Neural cell (in vitro differentiated cells): Measurements from ENCODE around the gene CLEC20A. TPM values are rescaled to one million over a fixed set of nuclear protein-coding genes. Genes with fewer than 3 reads are reported as not detected.

Experiments
- H2AFZ ChIP-seq: fragments of 200-600, 300-800 bp; sonication (generic), shearing (Covaris generic); 2 replicates; pipeline ENCODE4 v1.6.0; 2014; ENCODE audit warnings: low read depth, mild to moderate bottlenecking, antibody characterized with exemption, low read length, moderate library complexity
- H3F3A ChIP-seq: fragments of 200-600 bp; shearing (Covaris generic); 2 replicates; pipeline ENCODE4 v1.6.1; 2016; ENCODE audit warnings: mild to moderate bottlenecking, moderate library complexity, mixed read lengths, antibody characterized with exemption, low read length; ENCODE audit not compliant: insufficient read depth, poor library complexity, severe bottlenecking
- H3K27ac ChIP-seq: fragments of 200-600, 300-800 bp; sonication (generic), shearing (Covaris generic); 2 replicates; pipeline ENCODE4 v1.5.1; 2014; ENCODE audit warnings: mild to moderate bottlenecking, low read length, moderate library complexity
- H3K27me3 ChIP-seq: fragments of 300-800, 200-600 bp; sonication (generic), shearing (Covaris generic); 2 replicates; pipeline ENCODE4 v1.6.0; 2014; ENCODE audit warnings: mild to moderate bottlenecking, low read depth, low read length, moderate library complexity; ENCODE audit not compliant: insufficient read depth
- H3K36me3 ChIP-seq: fragments of 300-800, 200-600 bp; sonication (generic), shearing (Covaris generic); 2 replicates; pipeline ENCODE4 v1.5.1; 2014; ENCODE audit warnings: mild to moderate bottlenecking, antibody characterized with exemption, low read length, moderate library complexity; ENCODE audit not compliant: insufficient read depth
- H3K4me2 ChIP-seq: fragments of 300-800, 200-600 bp; sonication (generic), shearing (Covaris generic); 2 replicates; pipeline ENCODE4 v1.6.0; 2014; ENCODE audit warnings: mild to moderate bottlenecking, low read length
- H3K4me3 ChIP-seq: fragments of 300-800, 200-600 bp; sonication (generic), shearing (Covaris generic); 2 replicates; pipeline ENCODE4 v1.5.1; 2014; ENCODE audit warnings: mild to moderate bottlenecking, low read length, moderate library complexity
- H3K79me2 ChIP-seq: fragments of 200-600 bp; shearing (Covaris generic); replicated peaks from 2 replicates; pipeline ENCODE4 v1.6.0; 2014; ENCODE audit warnings: mild to moderate bottlenecking, low read length, moderate library complexity; ENCODE audit not compliant: insufficient read depth
- H3K9ac ChIP-seq: fragments of 300-800, 200-600 bp; sonication (generic), shearing (Covaris generic); 2 replicates; pipeline ENCODE4 v1.6.1; 2016; ENCODE audit warnings: mild to moderate bottlenecking, low read length, mixed read lengths
- H3K9me2 ChIP-seq: fragments of 200-600 bp; shearing (Covaris generic); 2 replicates; pipeline ENCODE4 v1.6.1; 2016; ENCODE audit warnings: mild to moderate bottlenecking, low read length, mixed read lengths; ENCODE audit not compliant: insufficient read depth
- H3K9me3 ChIP-seq: fragments of 200-600, 300-800 bp; sonication (generic), shearing (Covaris generic); 2 replicates; pipeline ENCODE4 v1.6.1; 2016; ENCODE audit warnings: mild to moderate bottlenecking, mixed run types, low read length, moderate library complexity, mixed read lengths
- H4K20me1 ChIP-seq: fragments of 200-600 bp; shearing (Covaris generic); 2 replicates; pipeline ENCODE4 v1.6.1; 2016; ENCODE audit warnings: mild to moderate bottlenecking, mixed run types; ENCODE audit not compliant: insufficient read depth
- CTCF ChIP-seq: fragments of 450-650 bp; IDR thresholded peaks from 2 replicates; pipeline ENCODE4 v1.5.1; 2014; ENCODE audit warnings: antibody characterized with exemption, mild to moderate bottlenecking, moderate library complexity; ENCODE audit not compliant: poor library complexity, severe bottlenecking
- EP300 ChIP-seq: fragments of 450-650 bp; conservative IDR thresholded peaks from 2 replicates; pipeline ENCODE4 v1.6.1; 2014; ENCODE audit warnings: antibody characterized with exemption, mild to moderate bottlenecking, moderate library complexity; ENCODE audit not compliant: poor library complexity, severe bottlenecking
- EZH2 ChIP-seq: fragments of 200-600, 300-800 bp; shearing (Covaris generic), sonication (generic); IDR thresholded peaks from 2 replicates; pipeline ENCODE4 v1.6.1; 2014; ENCODE audit warnings: antibody characterized with exemption, low read length, borderline replicate concordance, mild to moderate bottlenecking; ENCODE audit not compliant: insufficient read depth, poor library complexity, severe bottlenecking
- MXI1 ChIP-seq: fragments of 450-650 bp; conservative IDR thresholded peaks from 2 replicates; pipeline ENCODE4 v1.6.1; 2014; ENCODE audit warnings: antibody characterized with exemption, mild to moderate bottlenecking; ENCODE audit not compliant: poor library complexity, severe bottlenecking
- POLR2AphosphoS5 ChIP-seq: IDR thresholded peaks from 2 replicates; pipeline ENCODE4 v1.6.1; 2012
- RAD21 ChIP-seq: fragments of 450-650 bp; conservative IDR thresholded peaks from 2 replicates; pipeline ENCODE4 v1.6.1; 2014; ENCODE audit warnings: antibody characterized with exemption, mild to moderate bottlenecking, moderate library complexity
- REST ChIP-seq: IDR thresholded peaks from 2 replicates; pipeline ENCODE4 v1.6.1; 2012; ENCODE audit warnings: borderline replicate concordance
- SMC3 ChIP-seq: fragments of 450-650 bp; conservative IDR thresholded peaks from 2 replicates; pipeline ENCODE4 v1.6.1; 2014; ENCODE audit warnings: antibody characterized with exemption, mild to moderate bottlenecking, moderate library complexity; ENCODE audit not compliant: poor library complexity
- TAF1 ChIP-seq: IDR thresholded peaks from 2 replicates; pipeline ENCODE4 v1.6.1; 2012; ENCODE audit warnings: low read depth
- polyA plus RNA-seq: library from polyadenylated mRNA; depleted of rRNA; stranded (reverse); fragments of >200 nt; gene quantifications from 2 replicates; pipeline ENCODE4 v1.2.3, GENCODE V29; 2014

CLEC20A gene
- polyA plus RNA-seq, 1 donor from 2014 or later, result 0.78 TPM

- H3K36me3 ChIP-seq, result no peaks in the 10 kb centered on the region
- H3K9ac ChIP-seq, result no peak overlapping the region
- H3K27ac ChIP-seq, result no peak overlapping the region
- no peaks in the 10 kb centered on the region for H3K9me2 ChIP-seq
- no peaks in the 10 kb centered on the region for H4K20me1 ChIP-seq
- no peaks in the 10 kb centered on the region for H3F3A ChIP-seq
- no peaks in the 10 kb centered on the region for H3K79me2 ChIP-seq
- TF ChIP-seq RAD21, result no peak
- no peak for TF ChIP-seq TAF1
- no peak for TF ChIP-seq CTCF
- no peak for TF ChIP-seq POLR2AphosphoS5
- no peak for TF ChIP-seq SMC3
- TF ChIP-seq EP300, result no peak
- no peak for TF ChIP-seq MXI1
- TF ChIP-seq EZH2, result no peak
- no peak for TF ChIP-seq REST
- H3K4me2 ChIP-seq, result no peak overlapping the region
- no peak overlapping the region for H2AFZ ChIP-seq
- no peaks in the 10 kb centered on the region for H3K27me3 ChIP-seq
- H3K9me3 ChIP-seq, result no peaks in the 10 kb centered on the region
- H3K4me3 ChIP-seq, result no peak overlapping the region
These were observed 45.9 kb downstream of the CLEC20A start for GRCh38 chr1:178450871-178451270.

GRCh38 chr1:178442925-178443324 lies 53.8 kb downstream of the CLEC20A start:
- H2AFZ ChIP-seq, result no peak overlapping the region
- TF ChIP-seq EP300 (no peak), CTCF (no peak), TAF1 (no peak)

More at GRCh38 chr1:178442925-178443324, 53.8 kb downstream of the CLEC20A start:
- no peak overlapping the region for H3K4me2 ChIP-seq
- H3K4me3 ChIP-seq, result no peak overlapping the region
- H3K9ac ChIP-seq, result no peak overlapping the region
- H3K9me2 ChIP-seq, result no peaks in the 10 kb centered on the region
- no peaks in the 10 kb centered on the region for H4K20me1 ChIP-seq
- no peaks in the 10 kb centered on the region for H3F3A ChIP-seq
- no peaks in the 10 kb centered on the region for H3K27me3 ChIP-seq
- no peak overlapping the region for H3K27ac ChIP-seq
- H3K79me2 ChIP-seq, result no peaks in the 10 kb centered on the region
- no peaks in the 10 kb centered on the region for H3K9me3 ChIP-seq
- peaks cover 29% of the 10 kb centered on the region for H3K36me3 ChIP-seq
